A549 (cell line): Measurements from ENCODE around the gene CRYGC.

ENCODE experiments used
- CHD2 ChIP-seq: fragments of 150-350 bp; IDR thresholded peaks from 2 replicates; pipeline ENCODE4 v1.6.1; 2014; ENCODE audit warnings: low read length; ENCODE audit not compliant: partially characterized antibody
- EP300 ChIP-seq, 2 experiments: fragments of >200 bp; sonication (Bioruptor Twin); formaldehyde crosslinking; IDR thresholded peaks; 2 replicates in 1 of 2; 3 replicates in 1 of 2; pipeline ENCODE4 v1.6.1; 2016 to 2017
- JUN ChIP-seq, 2 experiments: fragments of >200 bp; sonication (Bioruptor Twin); formaldehyde crosslinking; IDR thresholded peaks; 2 replicates in 1 of 2; 3 replicates in 1 of 2; pipeline ENCODE4 v1.6.1; 2016 to 2017
- RAD21 ChIP-seq, 2 experiments: fragments of >200 bp in 1 of 2; sonication (Bioruptor Twin) in 1 of 2; formaldehyde crosslinking in 1 of 2; IDR thresholded peaks in 1 of 2; conservative IDR thresholded peaks in 1 of 2; 2 replicates in 1 of 2; 3 replicates in 1 of 2; pipeline ENCODE4 v1.6.1; 2012 to 2018; ENCODE audit warnings: inconsistent platforms in 1 of 2
- USF2 ChIP-seq: fragments of 450-650 bp; IDR thresholded peaks from 2 replicates; pipeline ENCODE4 v1.6.1; 2014; ENCODE audit warnings: antibody characterized with exemption

GRCh38 chr2:208153156-208153555, 23.5 kb upstream of the CRYGC start:
- TF ChIP-seq RAD21 (conservative IDR thresholded peaks at IDR 0.05 in 1 of 2, IDR thresholded peaks at IDR 0.05 in 1 of 2) = no peak
- TF ChIP-seq JUN (IDR thresholded peaks at IDR 0.05) = no peak
- no peak for TF ChIP-seq CHD2
- no peak for TF ChIP-seq USF2
- TF ChIP-seq EP300 (IDR thresholded peaks at IDR 0.05) = no peak
